Measurements from ENCODE around the gene ZBTB48. TPM values are rescaled to one million over a fixed set of nuclear protein-coding genes. Genes with fewer than 3 reads are reported as not detected.
A peak's percentile ranks its signal among the peaks of the same experiment; 100 is the strongest.

Gene ZBTB48
- total RNA-seq (10 to 100 TPM; 14.4 to 26.8 (median 16.3) TPM), polyA plus RNA-seq (10 to 100 TPM; 15.0 to 31.3 (median 23.4) TPM)

GRCh38 chr1:6579374-6580118 lies at the start of gene ZBTB48:
ZBTB48 (plus strand) TSS chr1:6579994; CDS start chr1:6580610, 616 bp downstream.
- intact Hi-C loops (cut with DNase I), result loop anchor here (1.0 to 5.0 kb wide), 4 partner anchors 21 to 123 kb away; partner anchors contain the start of genes DNAJC11 and NOL9
- peak within 1 kb of the TSS; percentile 79 to 93 (median 86) for H3K4me3 ChIP-seq
- no peaks in the 10 kb centered on the region for H3K9me3 ChIP-seq
- DNase-seq, result peak; percentile 100
- H3K4me1 ChIP-seq, result peaks cover 0 to 34% (median 29%) of the 10 kb centered on the region in 4 donors
- H3K27me3 ChIP-seq, result no peaks in the 10 kb centered on the region
- WGBS, 2 donors, result 13 to 17% methylated on average over 58 of the region's 58 CpGs
- peak; percentile 95 for TF ChIP-seq POLR2A (IDR thresholded peaks at IDR 0.05)
- TF ChIP-seq, protein P1, sequence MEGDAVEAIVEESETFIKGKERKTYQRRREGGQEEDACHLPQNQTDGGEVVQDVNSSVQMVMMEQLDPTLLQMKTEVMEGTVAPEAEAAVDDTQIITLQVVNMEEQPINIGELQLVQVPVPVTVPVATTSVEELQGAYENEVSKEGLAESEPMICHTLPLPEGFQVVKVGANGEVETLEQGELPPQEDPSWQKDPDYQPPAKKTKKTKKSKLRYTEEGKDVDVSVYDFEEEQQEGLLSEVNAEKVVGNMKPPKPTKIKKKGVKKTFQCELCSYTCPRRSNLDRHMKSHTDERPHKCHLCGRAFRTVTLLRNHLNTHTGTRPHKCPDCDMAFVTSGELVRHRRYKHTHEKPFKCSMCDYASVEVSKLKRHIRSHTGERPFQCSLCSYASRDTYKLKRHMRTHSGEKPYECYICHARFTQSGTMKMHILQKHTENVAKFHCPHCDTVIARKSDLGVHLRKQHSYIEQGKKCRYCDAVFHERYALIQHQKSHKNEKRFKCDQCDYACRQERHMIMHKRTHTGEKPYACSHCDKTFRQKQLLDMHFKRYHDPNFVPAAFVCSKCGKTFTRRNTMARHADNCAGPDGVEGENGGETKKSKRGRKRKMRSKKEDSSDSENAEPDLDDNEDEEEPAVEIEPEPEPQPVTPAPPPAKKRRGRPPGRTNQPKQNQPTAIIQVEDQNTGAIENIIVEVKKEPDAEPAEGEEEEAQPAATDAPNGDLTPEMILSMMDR (IDR thresholded peaks at IDR 0.05), result no peak
- TF ChIP-seq EP300 (IDR thresholded peaks at IDR 0.05), result no peak
- TF ChIP-seq POLR2AphosphoS5 (IDR thresholded peaks at IDR 0.05), result peak; percentile 99
- no peaks in the 10 kb centered on the region for H3K36me3 ChIP-seq
- H3K27ac ChIP-seq, result peak within 1 kb of the TSS; percentile 92 to 97 (median 94)

- Histone ChIP-seq H3K9me3 (no peaks in the 10 kb centered on the region), H3K36me3 (peaks cover 17 to 89% (median 52%) of the 10 kb centered on the region in 4 donors), H3K4me1 (no peaks in the 10 kb centered on the region), H3K4me3 (no peak overlapping the region), H3K27ac (no peak overlapping the region), H3K27me3 (no peaks in the 10 kb centered on the region)
- WGBS, 2 donors, result 96 to 97% methylated on average over 13 of the region's 13 CpGs
- intact Hi-C loops (cut with DNase I), result no loop called here
- DNase-seq, result no peak
- TF ChIP-seq POLR2AphosphoS5 (IDR thresholded peaks at IDR 0.05), result no peak
- TF ChIP-seq, protein P1 (IDR thresholded peaks at IDR 0.05), result no peak
- no peak for TF ChIP-seq EP300 (IDR thresholded peaks at IDR 0.05)
- TF ChIP-seq POLR2A (IDR thresholded peaks at IDR 0.05), result no peak
Observed at GRCh38 chr1:6530504-6531160, 49.2 kb upstream of the ZBTB48 start.

GRCh38 chr1:6531996-6532395 lies 47.8 kb upstream of the ZBTB48 start:
- Histone ChIP-seq H3K36me3 (peaks cover 15 to 84% (median 42%) of the 10 kb centered on the region in 4 donors), H3K9me3 (no peaks in the 10 kb centered on the region), H3K27me3 (no peaks in the 10 kb centered on the region), H3K4me1 (no peaks in the 10 kb centered on the region), H3K27ac (no peak overlapping the region), H3K4me3 (no peak overlapping the region)
- no peak for DNase-seq
- 89 to 91% methylated on average over 5 of the region's 5 CpGs for WGBS, 2 donors
- intact Hi-C loops (cut with DNase I), result no loop called here
- no peak for TF ChIP-seq POLR2AphosphoS5 (IDR thresholded peaks at IDR 0.05)
- TF ChIP-seq, protein P1 (IDR thresholded peaks at IDR 0.05), result no peak
- TF ChIP-seq EP300 (IDR thresholded peaks at IDR 0.05), result no peak
- no peak for TF ChIP-seq POLR2A (IDR thresholded peaks at IDR 0.05)

- intact Hi-C loops (cut with DNase I), result no loop called here
- Histone ChIP-seq H3K27me3 (no peaks in the 10 kb centered on the region), H3K9me3 (no peaks in the 10 kb centered on the region), H3K27ac (no peak overlapping the region), H3K36me3 (peaks cover 15 to 67% (median 29%) of the 10 kb centered on the region in 4 donors), H3K4me1 (no peaks in the 10 kb centered on the region), H3K4me3 (no peak overlapping the region)
- DNase-seq, result no peak
- TF ChIP-seq EP300 (IDR thresholded peaks at IDR 0.05) (no peak), POLR2A (IDR thresholded peaks at IDR 0.05) (no peak), POLR2AphosphoS5 (IDR thresholded peaks at IDR 0.05) (no peak)
- TF ChIP-seq, protein P1 (IDR thresholded peaks at IDR 0.05), result no peak
- 90 to 95% methylated on average over 8 of the region's 8 CpGs for WGBS, 2 donors
Observed at GRCh38 chr1:6534248-6534822, 45.5 kb upstream of the ZBTB48 start.

Measured in sigmoid colon (tissue), 7 donors.